Suppressor macrophage treated with lipopolysaccharide for 1 hour (primary cell): ENCODE measurements around the gene EPX.

Source experiments
- DNase-seq, 3 donors: peaks; one replicate each; pipeline ENCODE4 v3.0.0-alpha.2; 2020 to 2022

The EPX gene

DNA sequence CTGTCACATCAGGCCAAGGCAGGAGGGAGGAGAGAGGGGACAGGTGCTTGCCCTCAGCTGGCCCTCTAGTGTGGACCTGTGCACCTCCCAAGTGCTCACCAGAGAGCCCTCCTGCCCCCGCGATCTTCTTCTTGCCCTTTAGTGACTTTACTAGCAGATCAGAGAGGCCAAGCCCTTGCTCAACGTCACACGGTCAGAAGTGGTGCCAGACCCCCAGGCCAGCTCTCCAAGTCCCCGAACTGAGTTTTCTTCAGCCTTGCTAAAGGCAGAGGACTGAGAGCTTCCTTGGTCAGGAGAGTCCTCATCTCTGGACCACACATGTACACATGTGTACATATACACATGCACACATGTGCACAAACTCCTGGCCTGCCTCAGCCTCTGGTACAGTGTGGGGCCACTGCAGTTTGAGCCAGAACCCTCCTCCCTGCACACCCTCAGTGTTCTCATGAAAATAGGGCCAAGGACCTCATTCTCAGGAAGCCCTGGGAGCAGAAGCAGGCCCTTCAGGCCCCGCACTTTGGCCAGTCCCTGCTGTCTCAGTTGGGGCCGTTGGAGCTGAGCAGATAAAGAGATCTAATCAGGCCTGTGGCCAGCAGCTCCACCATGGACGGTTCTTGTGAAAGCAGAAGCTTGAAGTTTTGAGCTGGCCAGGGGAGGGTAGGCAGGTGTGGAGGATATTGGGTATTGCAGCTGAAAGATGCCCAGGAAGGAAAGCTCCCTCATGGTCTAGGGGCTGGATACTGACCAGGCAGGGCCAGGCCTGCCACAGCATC is 7.4 kb upstream of the EPX start:
- no peak for DNase-seq

DNA sequence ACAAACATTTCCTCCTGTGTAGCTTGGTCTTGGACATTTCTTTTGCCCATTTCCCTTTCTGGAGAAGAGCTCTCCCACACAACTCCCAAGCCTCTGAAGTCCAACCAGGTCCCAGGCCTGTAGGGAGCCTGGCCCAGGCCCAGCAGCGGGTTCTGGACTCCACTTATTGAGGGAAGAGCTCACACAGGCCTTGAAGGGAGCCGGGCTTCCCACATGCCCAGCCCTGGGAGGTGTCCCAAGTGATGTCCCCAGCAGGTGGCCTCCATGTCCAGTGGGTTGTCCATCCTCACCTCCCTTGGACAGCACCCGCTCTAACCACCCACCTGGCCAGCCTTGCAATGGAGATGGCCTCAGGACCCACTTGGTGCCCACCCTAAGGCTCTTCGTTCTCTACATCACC is 5.9 kb upstream of the EPX start:
- DNase-seq, result no peak

DNA sequence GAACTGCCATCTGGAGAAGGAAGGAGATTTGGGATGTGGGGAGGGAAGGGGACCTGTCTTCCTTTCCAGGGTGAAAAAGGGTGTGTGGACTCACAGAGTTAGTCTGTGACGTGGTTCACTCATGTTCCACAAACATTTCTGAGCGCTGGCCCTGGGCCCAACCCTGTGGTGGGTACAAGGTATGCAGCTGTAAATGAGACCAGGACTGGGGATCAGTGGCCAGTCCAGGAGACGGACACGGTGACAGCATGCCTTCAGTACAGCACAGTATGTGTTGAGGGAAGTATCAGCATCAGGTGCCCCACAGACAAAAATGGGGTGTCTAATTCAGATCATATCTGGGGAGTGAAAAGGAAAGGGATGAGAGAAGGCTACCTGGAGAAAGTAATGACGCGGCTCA is 5.5 kb upstream of the EPX start:
- DNase-seq, result no peak

DNA sequence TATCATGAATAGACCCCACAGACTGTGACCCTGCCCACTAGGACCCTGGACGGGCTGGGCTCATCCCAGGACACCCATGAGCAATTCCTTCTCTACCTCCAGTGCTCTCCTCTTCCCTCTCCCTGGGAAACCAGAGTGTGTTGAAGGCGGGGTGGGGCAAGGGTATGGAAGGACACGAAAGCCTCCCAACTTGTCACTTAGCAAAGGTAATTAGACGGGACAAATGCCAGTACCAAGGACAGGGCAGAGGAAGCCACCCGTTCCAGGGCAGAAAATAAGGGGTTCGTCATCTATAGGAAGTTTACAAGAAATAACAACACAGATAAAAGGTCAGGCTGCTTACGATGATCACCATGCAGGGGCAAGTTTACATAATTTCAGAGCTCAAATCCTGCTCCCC is 4.9 kb upstream of the EPX start:
- no peak for DNase-seq

DNA sequence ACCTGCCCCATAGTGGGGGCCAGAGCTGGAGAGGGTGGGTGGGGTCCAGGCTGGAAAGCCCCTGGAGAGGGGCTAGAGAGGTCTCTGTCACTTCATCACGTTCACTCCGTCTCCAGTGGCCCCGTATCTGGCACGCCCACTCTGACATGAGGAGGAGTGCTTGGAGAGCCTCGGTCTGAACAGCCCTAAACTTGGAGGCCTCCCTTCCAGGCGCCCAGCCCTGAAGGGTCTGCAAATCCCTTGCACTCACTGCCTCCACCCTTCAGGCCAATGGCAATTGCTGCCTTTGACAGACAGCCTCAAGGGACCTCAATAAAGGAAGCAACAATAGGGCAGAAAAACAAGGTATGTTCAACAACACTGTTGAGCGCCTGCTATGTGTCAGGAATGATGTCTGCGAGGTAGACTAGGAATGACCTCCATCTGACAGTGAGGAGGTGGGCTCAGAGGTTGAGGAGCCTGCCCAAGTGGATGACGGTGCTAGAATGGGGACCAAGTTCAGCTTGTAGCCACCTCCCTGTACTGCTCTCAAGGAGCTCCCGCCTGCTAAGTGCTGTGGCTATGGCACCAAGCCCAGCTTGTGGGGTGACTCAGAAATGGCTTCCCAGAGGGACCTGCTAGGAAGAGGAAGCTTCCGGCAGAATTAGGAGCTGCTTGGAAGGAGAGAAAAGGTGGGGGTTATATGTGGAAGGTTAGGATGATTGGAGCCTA is 2.9 kb upstream of the EPX start:
- DNase-seq, result peak; percentile 34 to 41 (median 38)

DNA sequence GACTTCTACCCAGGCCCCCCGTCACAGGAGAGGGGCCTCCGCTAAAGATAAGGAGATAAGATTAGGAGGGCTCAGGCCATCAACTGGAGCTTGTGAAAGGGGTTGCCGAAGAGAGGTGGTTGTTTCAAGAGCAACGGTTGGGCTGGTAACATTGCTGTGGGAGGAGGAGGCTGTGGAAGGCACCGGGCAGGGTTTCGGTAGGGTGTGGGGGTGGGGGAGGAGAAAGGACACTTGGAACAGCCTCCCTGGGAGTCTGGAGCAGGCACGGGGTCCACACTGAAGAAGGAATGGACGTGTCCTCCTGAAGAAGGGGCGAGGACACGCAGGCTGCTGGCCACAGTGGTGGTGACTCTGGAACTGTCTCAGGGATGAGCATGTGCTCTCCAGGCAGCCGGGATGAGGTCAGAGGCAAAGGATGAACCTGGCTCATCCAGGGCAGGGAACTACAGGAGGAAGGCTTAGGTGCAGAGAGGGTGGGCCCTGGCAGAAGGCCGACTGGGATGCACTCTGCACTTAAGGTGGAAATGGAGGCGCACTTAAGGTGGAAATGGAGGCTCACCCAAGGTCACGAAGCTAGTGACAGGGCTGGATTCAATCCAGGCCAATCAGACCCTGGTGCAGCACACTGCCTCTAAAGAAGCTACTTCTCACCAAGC is 1.2 kb upstream of the EPX start:
- no peak for DNase-seq

DNA sequence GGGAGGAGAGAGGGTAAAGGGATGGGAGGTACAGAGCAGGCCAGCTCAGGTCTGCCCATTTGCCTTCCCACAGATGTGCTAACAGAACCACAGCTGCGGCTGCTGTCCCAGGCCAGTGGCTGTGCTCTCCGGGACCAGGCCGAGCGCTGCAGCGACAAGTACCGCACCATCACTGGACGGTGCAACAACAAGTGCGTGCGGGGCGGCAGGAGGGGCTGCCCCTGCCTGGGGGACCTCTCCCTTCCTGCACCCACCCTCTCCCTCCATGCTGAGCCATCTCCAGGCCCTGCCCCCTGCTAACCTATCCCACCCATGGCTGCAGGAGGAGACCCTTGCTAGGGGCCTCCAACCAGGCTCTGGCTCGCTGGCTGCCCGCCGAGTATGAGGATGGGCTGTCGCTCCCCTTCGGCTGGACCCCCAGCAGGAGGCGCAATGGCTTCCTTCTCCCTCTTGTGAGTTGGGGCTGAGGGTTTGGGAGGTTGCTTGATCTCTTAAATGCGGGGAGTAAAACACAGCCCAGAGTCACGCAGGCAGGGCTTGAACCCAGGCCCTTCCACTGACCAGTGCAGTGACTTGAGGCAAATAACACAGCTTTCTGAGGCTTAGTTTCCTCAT is 1.2 kb downstream of the EPX start:
- DNase-seq, result peak in 1 of 3 donors; percentile 20

DNA sequence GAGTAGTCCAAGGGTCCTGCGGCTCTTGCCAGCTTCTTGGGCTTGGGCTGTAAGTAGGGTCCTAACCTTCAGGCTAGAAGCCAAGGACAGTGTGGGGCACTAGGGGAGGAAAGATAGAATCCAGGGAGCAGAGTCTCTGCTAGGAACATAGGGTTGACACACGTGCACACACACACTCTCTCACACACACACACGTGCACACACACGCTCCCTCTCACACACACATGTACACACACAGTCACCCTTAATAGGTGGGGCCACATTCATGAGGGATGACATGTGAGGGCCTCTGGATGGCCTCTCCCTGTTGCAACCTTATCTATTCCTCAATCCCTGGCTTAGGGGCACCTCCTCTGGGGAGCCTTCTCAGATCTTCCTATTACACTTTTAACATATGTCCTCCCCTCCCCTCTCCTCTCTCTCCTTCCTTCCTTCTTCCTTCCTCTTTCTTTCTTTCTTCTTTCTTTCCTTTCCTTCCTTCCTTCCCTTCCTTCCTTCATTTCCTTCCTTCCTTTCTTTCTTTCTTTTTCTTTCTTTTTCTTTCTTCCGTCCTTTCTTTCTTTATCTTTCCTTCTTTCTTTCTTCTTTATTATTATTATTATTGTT is 3.1 kb downstream of the EPX start:
- no peak for DNase-seq

DNA sequence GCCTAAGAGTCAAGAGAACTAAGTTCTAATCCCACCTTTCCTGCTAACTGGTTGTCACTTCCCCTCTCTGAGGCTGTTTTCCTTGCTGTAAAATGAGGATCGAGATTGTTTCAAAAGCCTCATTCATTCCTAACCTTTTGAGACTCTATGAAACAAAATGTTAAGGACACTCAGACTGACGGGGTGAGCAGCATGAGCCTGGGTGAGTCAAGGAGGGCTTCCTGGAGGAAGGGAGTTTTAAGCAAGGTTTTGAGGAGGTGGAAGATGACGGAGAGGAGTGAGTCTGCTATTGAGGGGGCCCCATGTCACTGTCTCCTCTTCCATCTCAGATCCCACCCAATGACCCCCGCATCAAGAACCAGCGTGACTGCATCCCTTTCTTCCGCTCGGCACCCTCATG is 4.1 kb downstream of the EPX start:
- no peak for DNase-seq

DNA sequence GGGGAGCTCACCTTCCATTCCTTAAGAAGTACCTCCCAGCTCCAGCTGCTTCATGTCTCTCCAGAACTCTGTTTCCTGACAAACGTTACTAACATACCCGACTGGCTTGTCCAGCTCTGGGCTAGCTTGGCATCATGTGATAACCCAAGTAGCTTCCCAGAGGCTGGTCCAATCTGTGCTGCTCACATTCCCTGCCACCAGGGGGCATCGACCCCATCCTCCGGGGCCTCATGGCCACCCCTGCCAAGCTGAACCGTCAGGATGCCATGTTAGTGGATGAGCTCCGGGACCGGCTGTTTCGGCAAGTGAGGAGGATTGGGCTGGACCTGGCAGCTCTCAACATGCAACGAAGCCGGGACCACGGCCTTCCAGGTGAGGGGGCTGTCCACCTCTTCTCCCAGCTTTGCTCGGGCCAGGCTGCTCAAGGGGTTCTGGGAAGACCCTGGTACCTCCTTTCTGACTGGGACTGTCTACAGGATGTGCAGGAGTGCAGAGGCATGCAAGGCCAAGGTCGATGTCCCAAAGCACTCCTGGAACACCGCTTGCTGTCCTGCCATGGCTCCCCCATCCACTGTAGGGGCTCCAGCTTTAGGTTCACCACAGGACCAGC is 7.6 kb downstream of the EPX start:
- DNase-seq, result peak; percentile 76 to 87 (median 83)

DNA sequence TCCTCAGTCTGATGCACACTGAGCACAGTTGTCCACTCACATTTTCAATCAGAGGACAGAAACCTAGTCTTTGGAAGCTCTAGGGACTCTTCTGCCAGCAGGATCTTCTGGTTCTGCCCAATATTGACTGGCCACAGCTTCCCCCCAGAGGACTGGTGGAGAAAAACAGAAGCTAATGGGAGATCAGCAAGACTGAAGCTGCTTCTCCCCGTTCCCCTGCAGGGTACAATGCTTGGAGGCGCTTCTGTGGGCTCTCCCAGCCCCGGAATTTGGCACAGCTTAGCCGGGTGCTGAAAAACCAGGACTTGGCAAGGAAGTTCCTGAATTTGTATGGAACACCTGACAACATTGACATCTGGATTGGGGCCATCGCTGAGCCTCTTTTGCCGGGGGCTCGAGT is 10.3 kb downstream of the EPX start:
- no peak for DNase-seq

DNA sequence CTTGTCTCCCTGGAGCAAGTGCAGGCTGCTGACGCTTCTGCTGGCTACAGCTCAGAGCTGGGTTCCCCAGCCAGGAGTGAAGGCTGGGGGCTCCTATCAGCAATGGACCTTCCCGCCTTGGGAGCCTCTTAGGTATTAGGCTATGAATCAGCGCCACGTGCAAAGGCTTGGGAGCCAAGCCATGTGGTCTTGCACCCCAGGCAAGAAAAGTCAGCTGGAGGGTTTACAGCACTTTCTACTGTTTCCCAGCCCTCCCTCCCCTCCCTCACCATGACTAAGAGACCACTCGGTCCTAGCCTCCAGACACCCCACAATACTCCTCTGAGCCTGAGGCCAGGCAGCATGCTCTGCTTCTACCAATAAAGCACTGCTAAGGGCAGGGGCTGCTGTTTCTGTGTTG is 12.3 kb downstream of the EPX start:
- no peak for DNase-seq

DNA sequence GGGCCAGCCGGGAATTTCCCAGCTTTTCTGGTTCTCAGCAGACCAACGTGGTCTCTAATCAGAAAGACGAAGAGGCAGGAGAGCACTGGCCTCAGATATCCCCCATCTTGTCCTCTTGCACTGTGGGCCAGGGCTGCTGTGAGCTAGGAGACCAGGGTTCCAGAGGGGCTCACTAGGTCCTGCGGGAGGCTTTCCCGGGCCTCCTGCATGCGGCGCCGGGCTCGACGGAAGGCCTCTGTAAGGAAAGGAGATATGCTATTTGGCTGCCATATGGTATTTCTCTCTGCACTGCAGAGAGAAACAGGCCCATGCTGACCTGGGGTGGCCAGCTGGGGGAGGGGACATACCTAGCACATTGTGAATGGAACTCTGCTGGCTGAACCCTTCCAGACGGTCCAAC is 13.4 kb downstream of the EPX start:
- no peak for DNase-seq

DNA sequence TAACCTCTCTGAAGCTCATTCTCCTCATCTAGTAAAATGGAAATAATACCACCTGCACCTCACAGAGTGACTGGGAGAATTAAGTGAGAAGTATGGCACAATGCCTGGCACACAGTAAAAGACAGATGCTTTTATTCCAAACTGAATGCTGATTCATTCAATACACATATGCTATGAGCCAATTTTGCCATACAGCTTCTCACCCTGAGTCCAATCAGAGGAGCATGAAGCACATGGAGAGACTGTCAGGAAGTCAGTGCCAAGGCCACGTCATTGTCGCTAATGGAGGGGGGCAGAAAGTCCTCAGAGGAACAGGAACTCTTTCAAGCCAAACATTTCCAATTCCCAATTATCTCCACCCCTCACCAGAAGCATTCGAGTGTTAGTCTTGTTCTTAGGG is 14.9 kb downstream of the EPX start:
- DNase-seq, result no peak

DNA sequence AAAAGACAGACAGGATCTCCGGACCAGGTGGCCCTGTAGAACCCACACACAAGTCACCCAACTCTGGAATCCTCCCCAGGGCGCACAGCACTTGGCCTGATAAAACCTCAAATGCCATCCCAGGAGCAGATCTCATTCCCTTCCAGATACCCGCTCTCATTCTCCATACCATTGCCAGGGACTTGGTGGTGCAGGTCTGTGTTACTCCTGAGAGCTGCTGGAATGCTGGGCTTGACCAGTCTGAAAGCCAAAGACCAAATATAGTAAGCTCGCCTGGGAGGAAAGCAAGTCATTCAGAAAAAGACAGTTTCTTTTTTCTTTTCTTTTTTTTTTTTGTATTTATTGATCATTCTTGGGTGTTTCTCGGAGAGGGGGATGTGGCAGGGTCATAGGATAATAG is 15.8 kb downstream of the EPX start:
- DNase-seq, result no peak

DNA sequence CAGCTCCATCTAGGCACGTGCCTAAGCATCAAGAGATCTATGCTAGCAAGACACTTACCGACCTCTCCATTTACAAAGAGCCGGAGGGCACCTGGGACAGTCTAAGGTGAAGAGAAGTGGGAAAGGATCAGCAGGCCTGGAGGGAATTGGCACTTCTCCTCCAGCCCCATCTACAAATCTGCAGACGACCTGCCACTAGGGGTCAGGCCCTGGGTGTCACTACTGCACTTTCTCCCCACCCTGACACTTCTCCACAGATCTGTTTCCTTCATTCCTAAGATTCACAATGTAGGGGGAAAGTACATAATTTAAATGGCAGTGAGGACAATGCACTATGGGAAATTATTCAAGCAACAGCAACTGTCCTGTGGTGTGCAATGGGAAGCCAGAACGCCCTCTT is 18.4 kb downstream of the EPX start:
- peak; percentile 26 to 42 (median 36) for DNase-seq

DNA sequence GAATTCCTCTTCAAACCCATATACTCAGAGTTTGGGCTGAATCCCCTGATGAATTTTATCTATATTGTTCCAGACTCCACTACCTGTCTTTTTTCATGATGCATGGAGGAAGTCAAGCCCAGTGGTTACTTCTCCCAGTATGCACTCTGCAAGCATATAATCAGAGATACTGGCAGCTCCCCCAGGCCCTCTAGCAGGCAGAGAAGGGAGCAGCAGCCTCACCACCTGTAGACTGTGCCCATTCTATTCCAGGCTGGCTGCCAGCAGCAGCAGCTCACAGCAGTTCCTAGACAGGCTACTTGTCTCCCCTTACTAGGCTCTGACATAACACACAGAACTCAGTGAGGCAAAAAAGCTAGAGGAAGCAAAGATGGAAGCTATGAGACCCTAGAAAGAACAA is 23.2 kb downstream of the EPX start:
- no peak for DNase-seq

DNA sequence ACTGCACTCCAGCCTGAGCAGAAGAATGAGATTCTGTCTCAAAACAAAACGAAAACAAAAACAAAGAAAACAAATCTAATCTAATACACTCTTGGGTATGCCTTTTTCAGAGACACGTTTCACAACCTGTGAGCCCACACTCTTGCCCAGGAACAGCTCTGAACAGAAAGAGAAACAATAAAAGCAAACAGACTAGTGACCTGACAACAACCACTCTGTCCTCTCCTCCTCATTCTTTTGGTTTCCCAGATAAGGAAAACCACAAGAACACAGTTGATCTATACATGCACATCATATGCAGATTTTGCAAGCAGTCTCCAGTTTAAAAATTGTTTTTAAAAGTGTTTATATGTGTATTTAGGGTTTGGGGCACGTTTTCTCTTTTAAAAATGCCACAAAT is 25.2 kb downstream of the EPX start:
- DNase-seq, result no peak

DNA sequence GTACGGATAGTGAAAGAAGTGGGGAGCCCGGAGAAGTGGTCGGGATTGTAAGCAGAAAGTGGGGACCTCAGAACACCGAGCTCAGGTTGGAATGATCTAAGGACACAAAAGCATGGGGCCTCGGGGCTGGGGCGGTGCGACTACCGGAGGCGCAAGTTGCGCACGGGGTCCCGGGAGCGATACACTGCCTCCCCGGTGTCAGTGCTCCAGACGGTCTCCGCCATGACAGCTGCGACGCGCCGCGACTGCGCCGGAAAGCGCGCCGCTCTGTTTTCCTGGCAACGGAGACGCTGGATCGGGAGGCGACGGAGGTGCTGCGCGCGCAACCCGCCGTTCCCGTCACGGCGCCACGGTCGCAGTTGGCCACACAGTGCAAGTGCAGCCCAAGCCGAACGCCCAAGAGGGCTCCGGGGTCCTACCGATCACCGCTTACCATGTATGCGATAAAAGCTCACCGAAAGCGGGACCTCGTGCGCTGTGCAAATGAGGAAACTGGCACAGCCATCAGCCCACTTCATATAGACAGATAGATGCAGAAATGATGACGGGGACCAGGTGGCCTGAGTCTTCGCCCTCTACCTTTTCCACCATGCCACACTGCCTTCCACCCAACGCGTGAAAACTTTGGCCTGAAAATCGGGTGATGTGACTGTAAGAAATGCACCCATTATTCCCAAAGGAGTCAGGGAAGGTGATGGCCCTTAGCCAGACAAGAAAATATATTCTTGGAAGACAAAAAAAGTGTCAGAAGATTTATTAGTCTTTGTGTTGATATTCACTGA is 26.7 kb downstream of the EPX start, which contains the start of gene MKS1:
Gene MKS1, minus strand, starts transcription at position 249 of the 782 bp plus-strand sequence. Its CDS starts 25 bp downstream, at position 224.
- peak; percentile 96 to 98 (median 98) for DNase-seq

DNA sequence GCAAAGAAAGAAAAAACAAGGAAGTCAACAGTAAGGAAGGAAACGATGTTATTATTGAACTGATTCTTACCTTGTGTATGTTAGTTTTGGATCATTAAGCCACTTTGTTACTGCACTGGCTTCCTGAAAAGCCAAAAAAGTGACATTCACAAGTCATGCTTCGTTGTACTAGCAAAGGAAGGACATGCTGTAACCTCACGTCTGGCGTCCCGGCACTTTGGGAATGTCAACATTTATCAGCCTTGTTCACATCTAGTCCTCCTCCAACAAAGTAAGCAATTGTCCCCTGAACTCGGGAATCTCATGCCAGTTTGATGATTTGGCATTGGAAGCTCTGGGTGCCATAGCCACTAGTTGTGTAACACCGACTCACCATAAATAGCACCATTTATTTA is 27.3 kb downstream of the EPX start:
- no peak for DNase-seq

DNA sequence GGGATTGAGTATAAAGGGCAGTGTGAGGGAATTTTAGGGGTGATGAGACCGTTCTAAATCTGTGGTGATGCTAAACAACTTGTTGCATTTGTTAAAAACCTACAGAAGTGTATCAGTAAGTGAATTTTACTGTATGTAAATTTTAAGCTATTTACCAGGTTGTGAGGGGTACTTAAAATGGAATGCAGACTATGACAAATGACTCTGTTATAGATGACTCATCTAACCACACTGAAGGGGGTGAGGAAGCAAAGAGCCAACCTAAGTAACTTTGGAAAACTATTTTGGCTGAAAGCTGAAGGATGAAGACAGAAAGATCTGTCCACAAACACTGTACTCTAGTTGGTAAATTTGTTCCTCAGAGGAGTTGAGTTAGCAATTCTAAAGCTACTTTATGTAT is 31.8 kb downstream of the EPX start:
- peak; percentile 59 to 82 (median 80) for DNase-seq

DNA sequence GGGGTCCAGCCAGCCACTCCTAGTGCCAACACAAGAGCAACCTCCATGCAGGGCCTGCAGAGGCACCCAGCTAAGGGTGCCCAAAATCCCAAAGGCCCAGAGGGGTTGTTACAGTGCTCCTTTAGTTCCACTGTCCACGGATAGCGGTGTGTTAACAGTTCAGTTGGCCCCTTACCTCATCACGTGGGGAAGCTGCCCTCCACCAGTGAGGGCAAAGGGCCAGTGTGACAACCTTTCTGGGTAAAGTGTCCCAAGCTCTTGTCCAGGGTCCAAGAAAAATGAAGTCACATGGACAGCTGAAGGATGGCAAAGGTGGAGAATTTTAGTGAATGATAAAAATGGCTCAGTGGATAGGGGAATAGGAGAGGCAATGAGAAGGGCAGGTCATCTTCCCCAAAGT is 35.2 kb downstream of the EPX start:
- DNase-seq, result no peak
